Liver (tissue), 3 donors: Measurements from ENCODE around the gene ESRRB.

Experiments
- CTCF ChIP-seq: fragments of 150-350 bp; IDR thresholded peaks from 2 replicates; pipeline ENCODE4 v1.5.1; 2017; ENCODE audit warnings: improper control_type of control experiment, low read depth, low read length; ENCODE audit not compliant: missing input control
- JUND ChIP-seq, 2 donors: IDR thresholded peaks; 2 replicates each; pipeline ENCODE4 v1.6.1; 2016; ENCODE audit warnings: antibody characterized with exemption in 2 of 2
- RAD21 ChIP-seq, 2 donors: IDR thresholded peaks; 2 replicates each; pipeline ENCODE4 v1.6.1; 2016; ENCODE audit warnings: antibody characterized with exemption in 2 of 2, mild to moderate bottlenecking in 2 of 2
- REST ChIP-seq: IDR thresholded peaks from 2 replicates; pipeline ENCODE4 v1.6.1; 2016; ENCODE audit warnings: antibody characterized with exemption, mild to moderate bottlenecking
- SP1 ChIP-seq: IDR thresholded peaks from 2 replicates; pipeline ENCODE4 v1.6.1; 2018; ENCODE audit warnings: antibody characterized with exemption, mild to moderate bottlenecking
- TAF1 ChIP-seq: conservative IDR thresholded peaks from 2 replicates; pipeline ENCODE4 v1.6.1; 2016; ENCODE audit warnings: antibody characterized with exemption, mild to moderate bottlenecking
- YY1 ChIP-seq: IDR thresholded peaks from 2 replicates; pipeline ENCODE4 v1.6.1; 2016; ENCODE audit warnings: antibody characterized with exemption, mild to moderate bottlenecking
- TF ChIP-seq, protein P1 (sequence below): IDR thresholded peaks from 2 replicates; pipeline ENCODE4 v1.6.1; 2016; ENCODE audit warnings: antibody characterized with exemption
- TF ChIP-seq, protein P2 (sequence below): IDR thresholded peaks from 2 replicates; pipeline ENCODE4 v1.6.1; 2016; ENCODE audit warnings: antibody characterized with exemption
- donor health status: healthy.
- donor health status: healthy.

DNA sequence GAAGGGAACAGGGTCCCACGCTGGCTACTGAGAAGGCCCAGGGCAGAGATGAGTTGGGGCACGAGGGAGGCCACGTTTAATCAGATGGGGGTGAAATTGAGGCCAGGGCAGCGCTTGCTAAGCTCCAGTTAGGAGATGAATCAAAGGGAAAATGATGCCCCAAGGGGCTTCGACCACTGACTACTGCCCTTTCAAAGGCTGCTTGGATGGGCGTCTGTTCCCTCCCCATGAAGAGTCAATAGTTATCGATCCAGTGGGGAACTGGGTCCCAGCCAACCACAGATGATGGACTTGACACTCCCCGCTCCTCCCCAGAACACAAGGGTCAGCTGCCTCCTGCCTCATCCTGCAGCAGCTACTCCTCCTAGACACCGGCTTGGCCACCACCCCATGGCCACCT is 55.6 kb downstream of the ESRRB start:
- no peak for TF ChIP-seq TAF1
- no peak for TF ChIP-seq CTCF
- TF ChIP-seq, protein P1, sequence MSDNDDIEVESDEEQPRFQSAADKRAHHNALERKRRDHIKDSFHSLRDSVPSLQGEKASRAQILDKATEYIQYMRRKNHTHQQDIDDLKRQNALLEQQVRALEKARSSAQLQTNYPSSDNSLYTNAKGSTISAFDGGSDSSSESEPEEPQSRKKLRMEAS, result no peak
- TF ChIP-seq, protein P2, sequence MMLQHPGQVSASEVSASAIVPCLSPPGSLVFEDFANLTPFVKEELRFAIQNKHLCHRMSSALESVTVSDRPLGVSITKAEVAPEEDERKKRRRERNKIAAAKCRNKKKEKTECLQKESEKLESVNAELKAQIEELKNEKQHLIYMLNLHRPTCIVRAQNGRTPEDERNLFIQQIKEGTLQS, result no peak
- no peak for TF ChIP-seq REST
- no peak for TF ChIP-seq SP1
- no peak for TF ChIP-seq YY1
- TF ChIP-seq JUND (IDR thresholded peaks at IDR 0.05), result no peak
- no peak for TF ChIP-seq RAD21 (IDR thresholded peaks at IDR 0.05)
